ENCODE measurements around the gene LRP8.

Gene LRP8

GRCh38 chr1:53310847-53311681 is 16.8 kb downstream of the LRP8 start:
- Histone ChIP-seq H2BK120ac (ENCODE audit: insufficient read depth, low read length, poor library complexity) (no peak overlapping the region), H3K79me1 (ENCODE audit: low read length) (no peaks in the 10 kb centered on the region), H3K23ac (ENCODE audit: low read length) (no peak overlapping the region), H3K9me3 (ENCODE audit: insufficient read depth, low read depth, low read length) (peaks cover 2% of the 10 kb centered on the region), H3K79me2 (ENCODE audit: control insufficient read depth, insufficient read depth, low read length, poor library complexity) (no peaks in the 10 kb centered on the region), H3K18ac (ENCODE audit: low read length) (no peak overlapping the region), H3K4me3 (ENCODE audit: low read depth, low read length) (no peak overlapping the region), H2BK5ac (ENCODE audit: low read depth, low read length, poor library complexity) (no peak overlapping the region), H2AK5ac (ENCODE audit: low read length) (no peak overlapping the region), H3K4me1 (ENCODE audit: control insufficient read depth in 1 of 2, insufficient read depth in 2 of 2, low read length in 2 of 2) (peaks cover 4 to 6% of the 10 kb centered on the region in 2 experiments), H3K36me3 (ENCODE audit: control insufficient read depth in 1 of 2, insufficient read depth in 2 of 2, low read length in 2 of 2) (no peaks in the 10 kb centered on the region), H2AFZ (ENCODE audit: insufficient read depth, low read length, poor library complexity) (no peak overlapping the region), H3K27me3 (ENCODE audit: insufficient read depth, low read length) (no peaks in the 10 kb centered on the region), H3K14ac (ENCODE audit: low read length) (no peak overlapping the region), H4K8ac (ENCODE audit: low read depth, low read length) (no peak overlapping the region), H4K91ac (ENCODE audit: low read depth, low read length) (no peak overlapping the region), H3K9ac (ENCODE audit: low read length) (no peak overlapping the region), H4K12ac (ENCODE audit: low read depth, low read length) (no peak overlapping the region), H3K27ac (ENCODE audit: low read depth, low read length) (no peak overlapping the region), H3K4ac (ENCODE audit: low read depth, low read length) (no peak overlapping the region), H2BK12ac (ENCODE audit: low read length) (no peak overlapping the region), H3K4me2 (ENCODE audit: low read length) (no peak overlapping the region)
- WGBS (ENCODE audit: extremely low coverage, insufficient coverage, insufficient read length), result no CpG with 5 or more reads among the region's 15 CpGs
- DNase-seq, result no peak

DNA sequence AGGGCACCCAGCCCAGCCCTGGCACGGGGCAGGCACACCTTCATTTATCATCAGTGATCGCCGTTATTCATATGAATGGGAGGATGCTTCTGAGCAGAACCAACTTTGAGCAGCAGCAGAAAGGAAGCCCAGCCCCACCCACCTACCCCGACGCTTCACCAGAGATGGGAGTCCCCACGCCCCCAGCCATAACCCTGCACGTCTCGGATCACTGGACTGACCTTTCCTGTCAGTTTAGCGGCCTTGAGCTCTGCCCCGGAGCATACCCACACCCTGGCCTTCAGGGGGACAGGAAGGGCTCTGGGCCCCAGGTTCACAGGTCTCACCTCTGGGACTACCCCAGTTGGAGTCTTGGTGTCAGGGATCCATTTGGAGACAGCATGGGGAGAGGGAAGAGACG is 18.1 kb downstream of the LRP8 start:
- Histone ChIP-seq H3K23ac (ENCODE audit: low read length) (no peak overlapping the region), H3K9ac (ENCODE audit: low read length) (no peak overlapping the region), H3K4ac (ENCODE audit: low read depth, low read length) (no peak overlapping the region), H3K4me1 (ENCODE audit: control insufficient read depth in 1 of 2, insufficient read depth in 2 of 2, low read length in 2 of 2) (peaks cover 7 to 10% of the 10 kb centered on the region in 2 experiments), H3K4me3 (ENCODE audit: low read depth, low read length) (no peak overlapping the region), H2AK5ac (ENCODE audit: low read length) (no peak overlapping the region), H3K79me2 (ENCODE audit: control insufficient read depth, insufficient read depth, low read length, poor library complexity) (no peaks in the 10 kb centered on the region), H3K27ac (ENCODE audit: low read depth, low read length) (no peak overlapping the region), H3K79me1 (ENCODE audit: low read length) (no peaks in the 10 kb centered on the region), H4K91ac (ENCODE audit: low read depth, low read length) (no peak overlapping the region), H3K14ac (ENCODE audit: low read length) (no peak overlapping the region), H2BK120ac (ENCODE audit: insufficient read depth, low read length, poor library complexity) (no peak overlapping the region), H3K27me3 (ENCODE audit: insufficient read depth, low read length) (no peaks in the 10 kb centered on the region), H4K12ac (ENCODE audit: low read depth, low read length) (no peak overlapping the region), H3K9me3 (ENCODE audit: insufficient read depth, low read depth, low read length) (peaks cover 2% of the 10 kb centered on the region), H4K8ac (ENCODE audit: low read depth, low read length) (no peak overlapping the region), H2BK5ac (ENCODE audit: low read depth, low read length, poor library complexity) (no peak overlapping the region), H3K4me2 (ENCODE audit: low read length) (no peak overlapping the region), H2AFZ (ENCODE audit: insufficient read depth, low read length, poor library complexity) (no peak overlapping the region), H3K36me3 (ENCODE audit: control insufficient read depth in 1 of 2, insufficient read depth in 2 of 2, low read length in 2 of 2) (no peaks in the 10 kb centered on the region), H3K18ac (ENCODE audit: low read length) (no peak overlapping the region), H2BK12ac (ENCODE audit: low read length) (no peak overlapping the region)
- no peak for DNase-seq
- WGBS (ENCODE audit: extremely low coverage, insufficient coverage, insufficient read length), result no CpG with 5 or more reads among the region's 11 CpGs

DNA sequence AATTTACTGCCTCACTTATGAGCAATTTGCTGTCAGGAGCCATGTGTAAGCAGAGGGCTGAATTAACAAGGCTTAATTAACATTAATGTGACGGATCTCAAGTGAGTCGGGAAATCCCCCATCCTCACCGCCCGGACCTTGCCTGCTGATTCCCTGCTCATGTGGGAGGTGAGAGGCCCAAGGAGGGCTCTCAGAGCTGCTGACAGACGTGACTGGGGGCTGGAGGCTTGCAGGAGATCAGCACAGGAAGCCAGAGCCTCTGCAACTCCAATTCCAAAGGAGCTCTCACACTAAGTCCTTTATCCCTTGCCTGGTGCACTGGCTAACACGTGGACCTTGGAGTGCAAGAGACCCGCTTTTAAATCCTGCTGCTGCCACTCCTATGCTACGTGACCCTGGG is 19.4 kb downstream of the LRP8 start:
- Histone ChIP-seq H3K4me1 (ENCODE audit: control insufficient read depth in 1 of 2, insufficient read depth in 2 of 2, low read length in 2 of 2) (peaks cover 7% of the 10 kb centered on the region in 2 experiments), H2AFZ (ENCODE audit: insufficient read depth, low read length, poor library complexity) (no peak overlapping the region), H3K18ac (ENCODE audit: low read length) (no peak overlapping the region), H2BK12ac (ENCODE audit: low read length) (no peak overlapping the region), H3K36me3 (ENCODE audit: control insufficient read depth in 1 of 2, insufficient read depth in 2 of 2, low read length in 2 of 2) (no peaks in the 10 kb centered on the region), H3K79me1 (ENCODE audit: low read length) (no peaks in the 10 kb centered on the region), H2AK5ac (ENCODE audit: low read length) (no peak overlapping the region), H3K23ac (ENCODE audit: low read length) (no peak overlapping the region), H3K9ac (ENCODE audit: low read length) (no peak overlapping the region), H3K79me2 (ENCODE audit: control insufficient read depth, insufficient read depth, low read length, poor library complexity) (no peaks in the 10 kb centered on the region), H4K12ac (ENCODE audit: low read depth, low read length) (no peak overlapping the region), H3K27me3 (ENCODE audit: insufficient read depth, low read length) (no peaks in the 10 kb centered on the region), H3K9me3 (ENCODE audit: insufficient read depth, low read depth, low read length) (no peaks in the 10 kb centered on the region), H3K4ac (ENCODE audit: low read depth, low read length) (no peak overlapping the region), H4K8ac (ENCODE audit: low read depth, low read length) (no peak overlapping the region), H3K27ac (ENCODE audit: low read depth, low read length) (no peak overlapping the region), H3K4me3 (ENCODE audit: low read depth, low read length) (no peak overlapping the region), H3K14ac (ENCODE audit: low read length) (no peak overlapping the region), H2BK120ac (ENCODE audit: insufficient read depth, low read length, poor library complexity) (no peak overlapping the region), H2BK5ac (ENCODE audit: low read depth, low read length, poor library complexity) (no peak overlapping the region), H3K4me2 (ENCODE audit: low read length) (no peak overlapping the region), H4K91ac (ENCODE audit: low read depth, low read length) (no peak overlapping the region)
- no peak for DNase-seq
- WGBS (ENCODE audit: extremely low coverage, insufficient coverage, insufficient read length), result no CpG with 5 or more reads among the region's 8 CpGs

DNA sequence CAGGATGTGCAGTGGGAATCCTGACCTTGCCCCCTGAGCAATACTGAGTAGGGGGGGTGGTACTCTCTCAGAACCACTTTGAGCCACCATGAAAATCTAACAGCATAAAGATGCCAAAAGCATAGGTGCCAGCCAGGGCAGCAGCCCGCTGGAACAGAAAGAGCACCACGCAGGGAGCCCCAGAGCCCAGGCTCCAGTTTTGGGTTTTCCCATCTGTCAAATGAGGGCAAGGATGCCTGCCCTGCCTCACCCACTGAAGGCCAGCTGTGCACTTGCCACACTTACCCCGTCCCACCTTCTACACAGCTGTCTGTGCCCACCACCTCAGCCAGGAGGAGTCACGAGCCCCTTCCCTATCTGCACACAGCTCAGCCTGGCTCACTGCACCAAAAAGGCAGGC is 20.8 kb downstream of the LRP8 start:
- Histone ChIP-seq H3K14ac (ENCODE audit: low read length) (no peak overlapping the region), H3K9me3 (ENCODE audit: insufficient read depth, low read depth, low read length) (no peaks in the 10 kb centered on the region), H4K91ac (ENCODE audit: low read depth, low read length) (no peak overlapping the region), H3K4me1 (ENCODE audit: control insufficient read depth in 1 of 2, insufficient read depth in 2 of 2, low read length in 2 of 2) (peaks cover 7% of the 10 kb centered on the region in 2 experiments), H3K4me3 (ENCODE audit: low read depth, low read length) (peak overlapping the region; percentile 11), H3K4ac (ENCODE audit: low read depth, low read length) (no peak overlapping the region), H3K4me2 (ENCODE audit: low read length) (no peak overlapping the region), H3K9ac (ENCODE audit: low read length) (no peak overlapping the region), H4K12ac (ENCODE audit: low read depth, low read length) (no peak overlapping the region), H3K23ac (ENCODE audit: low read length) (no peak overlapping the region), H3K79me2 (ENCODE audit: control insufficient read depth, insufficient read depth, low read length, poor library complexity) (no peaks in the 10 kb centered on the region), H3K18ac (ENCODE audit: low read length) (no peak overlapping the region), H2AFZ (ENCODE audit: insufficient read depth, low read length, poor library complexity) (no peak overlapping the region), H4K8ac (ENCODE audit: low read depth, low read length) (no peak overlapping the region), H2BK12ac (ENCODE audit: low read length) (no peak overlapping the region), H3K27ac (ENCODE audit: low read depth, low read length) (no peak overlapping the region), H3K27me3 (ENCODE audit: insufficient read depth, low read length) (no peaks in the 10 kb centered on the region), H2AK5ac (ENCODE audit: low read length) (no peak overlapping the region), H2BK5ac (ENCODE audit: low read depth, low read length, poor library complexity) (no peak overlapping the region), H2BK120ac (ENCODE audit: insufficient read depth, low read length, poor library complexity) (no peak overlapping the region), H3K36me3 (ENCODE audit: control insufficient read depth in 1 of 2, insufficient read depth in 2 of 2, low read length in 2 of 2) (no peaks in the 10 kb centered on the region), H3K79me1 (ENCODE audit: low read length) (no peaks in the 10 kb centered on the region)
- DNase-seq, result no peak
- WGBS (ENCODE audit: extremely low coverage, insufficient coverage, insufficient read length), result no CpG with 5 or more reads among the region's 4 CpGs
